Measurements from ENCODE around the gene MORC3.

Gene MORC3

DNA sequence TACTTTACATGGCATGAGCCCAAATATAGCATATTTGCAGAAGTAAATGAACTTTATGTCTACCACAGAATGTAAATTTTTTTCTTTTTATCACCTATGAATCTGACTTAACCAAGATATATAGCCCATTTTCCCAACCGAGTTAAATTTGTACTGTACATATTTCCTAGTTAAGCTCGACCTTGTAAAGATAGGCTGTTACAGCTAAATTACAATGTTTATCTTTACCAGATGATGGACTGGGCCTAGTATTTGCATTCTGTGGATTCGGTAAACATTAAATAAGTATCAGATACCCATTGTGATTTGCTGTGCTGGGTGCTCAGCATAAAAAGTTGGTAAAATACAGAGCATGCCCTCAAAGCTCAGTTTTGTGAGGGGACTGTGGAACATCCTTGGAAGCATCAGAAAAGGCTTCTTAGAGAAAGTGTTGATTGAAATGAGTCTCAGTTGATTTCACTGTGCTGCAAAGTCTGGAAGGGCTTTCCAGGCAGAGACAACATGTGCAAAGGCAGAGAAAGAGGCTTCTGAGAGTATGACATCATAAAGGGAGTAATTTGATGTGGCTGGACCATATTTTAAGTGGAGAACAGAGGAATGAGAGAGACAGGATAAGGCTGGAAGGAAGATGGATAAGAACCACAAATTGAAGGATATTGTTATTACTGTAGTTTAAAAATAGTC is 27.4 kb downstream of the MORC3 start:
- Histone ChIP-seq H3K27me3 (replicated peaks) (no peaks in the 10 kb centered on the region), H3K4me3 (ENCODE audit: low read depth, low read length) (no peak overlapping the region), H3K27ac (peak overlapping the region; percentile 50), H3K36me3 (replicated peaks) (peaks cover 44% of the 10 kb centered on the region)
- TF ChIP-seq, protein P1, sequence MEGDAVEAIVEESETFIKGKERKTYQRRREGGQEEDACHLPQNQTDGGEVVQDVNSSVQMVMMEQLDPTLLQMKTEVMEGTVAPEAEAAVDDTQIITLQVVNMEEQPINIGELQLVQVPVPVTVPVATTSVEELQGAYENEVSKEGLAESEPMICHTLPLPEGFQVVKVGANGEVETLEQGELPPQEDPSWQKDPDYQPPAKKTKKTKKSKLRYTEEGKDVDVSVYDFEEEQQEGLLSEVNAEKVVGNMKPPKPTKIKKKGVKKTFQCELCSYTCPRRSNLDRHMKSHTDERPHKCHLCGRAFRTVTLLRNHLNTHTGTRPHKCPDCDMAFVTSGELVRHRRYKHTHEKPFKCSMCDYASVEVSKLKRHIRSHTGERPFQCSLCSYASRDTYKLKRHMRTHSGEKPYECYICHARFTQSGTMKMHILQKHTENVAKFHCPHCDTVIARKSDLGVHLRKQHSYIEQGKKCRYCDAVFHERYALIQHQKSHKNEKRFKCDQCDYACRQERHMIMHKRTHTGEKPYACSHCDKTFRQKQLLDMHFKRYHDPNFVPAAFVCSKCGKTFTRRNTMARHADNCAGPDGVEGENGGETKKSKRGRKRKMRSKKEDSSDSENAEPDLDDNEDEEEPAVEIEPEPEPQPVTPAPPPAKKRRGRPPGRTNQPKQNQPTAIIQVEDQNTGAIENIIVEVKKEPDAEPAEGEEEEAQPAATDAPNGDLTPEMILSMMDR (IDR thresholded peaks at IDR 0.05; ENCODE audit: low read depth, low read length, missing control alignments) = no peak
- in situ Hi-C loops (cut with HindIII; ENCODE audit: low pct_ligation_motif_present, low sequenced_read_pairs) = no loop called here
- DNase-seq = peak; percentile 9

DNA sequence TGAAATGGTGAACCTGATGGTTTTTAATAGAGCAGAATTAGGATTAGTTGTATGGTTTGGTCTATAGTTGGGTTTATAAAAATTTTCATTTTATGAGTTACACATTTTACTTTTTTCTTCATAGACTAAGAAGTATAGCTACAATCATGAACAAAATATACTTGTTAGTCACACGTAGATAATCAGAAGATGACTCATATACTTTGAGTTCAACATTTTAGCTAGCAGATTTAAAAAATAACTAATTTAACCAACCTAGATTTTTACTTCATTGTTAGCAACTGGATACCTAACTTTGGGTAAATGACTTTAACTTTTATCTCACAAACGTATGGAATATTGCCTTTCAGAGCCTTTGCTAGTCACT is 27.9 kb downstream of the MORC3 start:
- Histone ChIP-seq H3K36me3 (replicated peaks) (peaks cover 44% of the 10 kb centered on the region), H3K4me3 (ENCODE audit: low read depth, low read length) (no peak overlapping the region), H3K27ac (peak overlapping the region; percentile 50), H3K27me3 (replicated peaks) (no peaks in the 10 kb centered on the region)
- no peak for DNase-seq
- TF ChIP-seq, protein P1 (IDR thresholded peaks at IDR 0.05; ENCODE audit: low read depth, low read length, missing control alignments) = no peak
- in situ Hi-C loops (cut with HindIII; ENCODE audit: low pct_ligation_motif_present, low sequenced_read_pairs) = no loop called here

DNA sequence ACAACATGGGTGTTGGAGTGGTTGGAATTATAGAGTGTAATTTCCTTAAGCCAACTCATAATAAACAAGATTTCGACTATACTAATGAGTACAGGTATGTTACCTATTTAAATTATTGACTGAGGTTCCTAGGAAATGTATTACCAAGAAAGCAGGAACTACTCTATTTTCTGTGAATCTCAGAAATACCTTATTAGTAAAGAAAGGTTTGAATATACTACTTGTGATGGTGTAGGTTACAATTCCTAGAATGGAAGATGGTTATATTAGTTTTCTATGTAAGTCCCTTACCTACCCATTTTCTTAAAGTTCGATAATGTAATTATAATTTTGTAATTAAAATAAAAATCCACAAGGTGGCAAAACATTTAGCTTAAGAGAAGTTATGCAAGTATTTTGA is 29.3 kb downstream of the MORC3 start:
- Histone ChIP-seq H3K36me3 (replicated peaks) (peaks cover 38% of the 10 kb centered on the region), H3K4me3 (ENCODE audit: low read depth, low read length) (no peak overlapping the region), H3K27me3 (replicated peaks) (no peaks in the 10 kb centered on the region), H3K27ac (no peak overlapping the region)
- in situ Hi-C loops (cut with HindIII; ENCODE audit: low pct_ligation_motif_present, low sequenced_read_pairs) = no loop called here
- TF ChIP-seq, protein P1 (IDR thresholded peaks at IDR 0.05; ENCODE audit: low read depth, low read length, missing control alignments) = no peak
- DNase-seq = no peak

GRCh38 chr21:36350282-36350910 is 30.4 kb downstream of the MORC3 start:
- peak; percentile 69 for DNase-seq
- H3K36me3 ChIP-seq (replicated peaks) = peaks cover 41% of the 10 kb centered on the region

DNA sequence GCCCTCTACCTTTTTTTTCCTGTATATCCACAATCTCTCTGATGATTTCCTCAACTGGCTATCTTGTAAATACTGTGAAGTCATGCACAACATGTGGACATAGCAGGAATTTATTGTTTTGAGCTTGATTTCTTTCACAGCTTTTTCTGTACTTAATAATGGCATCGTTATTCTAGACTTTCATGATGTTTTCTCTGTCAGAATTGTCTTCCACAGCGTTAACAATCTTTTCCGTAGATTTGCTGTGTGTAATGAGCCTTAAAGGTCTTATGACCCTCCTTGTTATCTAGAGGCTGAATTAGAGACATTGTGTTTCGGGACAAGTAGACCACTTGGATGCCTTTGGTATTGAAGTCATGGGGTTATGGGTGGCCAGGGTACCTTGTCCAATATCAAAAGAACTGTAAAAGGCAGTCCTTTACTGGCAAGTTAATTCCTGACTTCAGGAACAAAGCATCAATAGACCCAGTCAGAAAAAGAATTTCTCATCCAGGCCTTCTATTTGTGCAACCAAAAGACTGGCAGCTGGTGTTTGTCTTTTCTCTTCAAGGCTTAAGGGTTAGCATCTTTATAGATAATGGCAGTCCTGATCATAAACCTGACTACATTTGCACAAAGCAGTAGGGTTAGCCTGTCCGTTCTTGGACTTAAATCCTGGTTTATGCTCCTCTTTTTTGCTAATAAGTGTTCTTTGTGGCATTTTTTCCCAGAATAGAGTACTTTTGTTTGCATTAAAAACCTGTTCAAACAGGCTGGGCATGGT is 35.1 kb downstream of the MORC3 start:
- TF ChIP-seq, protein P1 (IDR thresholded peaks at IDR 0.05; ENCODE audit: low read depth, low read length, missing control alignments) = no peak
- no peak for DNase-seq
- in situ Hi-C loops (cut with HindIII; ENCODE audit: low pct_ligation_motif_present, low sequenced_read_pairs) = no loop called here

More at GRCh38 chr21:36350282-36350910, 30.4 kb downstream of the MORC3 start:
- H3K27me3 ChIP-seq (replicated peaks) = no peaks in the 10 kb centered on the region
- in situ Hi-C loops (cut with HindIII; ENCODE audit: low pct_ligation_motif_present, low sequenced_read_pairs) = no loop called here
- H3K27ac ChIP-seq = peak overlapping the region; percentile 73
- no peak overlapping the region for H3K4me3 ChIP-seq (ENCODE audit: low read depth, low read length)
- TF ChIP-seq, protein P1 (IDR thresholded peaks at IDR 0.05; ENCODE audit: low read depth, low read length, missing control alignments) = no peak

More for the DNA sequence above, 35.1 kb downstream of the MORC3 start:
- H3K36me3 ChIP-seq (replicated peaks) = peaks cover 36% of the 10 kb centered on the region
- no peak overlapping the region for H3K27ac ChIP-seq
- no peaks in the 10 kb centered on the region for H3K27me3 ChIP-seq (replicated peaks)
- no peak overlapping the region for H3K4me3 ChIP-seq (ENCODE audit: low read depth, low read length)

Data from brain microvascular endothelial cell (primary cell).